GM12878 (cell line): ENCODE data around the gene RPL7L1. TPM values are rescaled to one million over a fixed set of nuclear protein-coding genes. Genes with fewer than 3 reads are reported as not detected.

ENCODE experiments used
- ATAC-seq: fragments of 200-7000 bp; cut with Tn5 transposase; 3 replicates; pipeline ENCODE4 v1.9.1; 2020; ENCODE audit warnings: mild to moderate bottlenecking, moderate library complexity
- BruUV-seq: library from RNA; stranded (reverse); fragments of 400-500 nt; replicated peaks from 2 replicates; lab custom pipeline; 2021; lab: Mats Ljungman, UMichigan
- CTCF ChIA-PET: fragments of 300-600 bp; sonication (Branson Sonifier 250); formaldehyde crosslinking; extraction: SDS; loops from one replicate; lab custom pipeline; 2021; ENCODE audit warnings: inconsistent platforms; lab: Yijun Ruan, JAX
- POLR2A ChIA-PET: fragments of 350-600 bp; formaldehyde crosslinking; extraction: SDS; loops from one replicate; lab custom pipeline; 2021; ENCODE audit warnings: inconsistent platforms; lab: Charles Lee
- RAD21 ChIA-PET: fragments of 300-600 bp; sonication (Branson Sonifier 250); formaldehyde crosslinking; loops from one replicate; lab custom pipeline; 2023; ENCODE audit warnings: antibody characterized with exemption; ENCODE audit not compliant: unreplicated experiment; lab: Charles Lee
- SMC1A ChIA-PET: fragments of 300-600 bp; sonication (Branson Sonifier 250); formaldehyde crosslinking; loops from one replicate; lab custom pipeline; 2023; ENCODE audit not compliant: unreplicated experiment, uncharacterized antibody; lab: Charles Lee
- DNase-seq: peaks from one replicate; pipeline ENCODE4 v3.0.0-alpha.2; 2011; ENCODE audit warnings: low read depth, low spot score
- FAIRE-seq: peaks from 3 replicates; lab custom pipeline; 2011; peaks lifted over from hg19 to GRCh38; lab: Jason Lieb, UNC
- H2AFZ ChIP-seq: 2 replicates; pipeline ENCODE4 v1.6.0; 2011; ENCODE audit warnings: low read depth, low read length, control low read depth; ENCODE audit not compliant: control insufficient read depth
- H3K27ac ChIP-seq: 2 replicates; pipeline ENCODE4 v1.5.1; 2011; ENCODE audit warnings: control low read depth; ENCODE audit not compliant: control insufficient read depth, insufficient read depth
- H3K27me3 ChIP-seq, 2 experiments: replicated peaks in 1 of 2; 2 replicates each; pipeline versions ENCODE4 v1.6.0 to v1.6.1; 2011; ENCODE audit warnings: low read length in 1 of 2; ENCODE audit not compliant: control insufficient read depth in 2 of 2, insufficient read depth in 2 of 2
- H3K36me3 ChIP-seq, 2 experiments: 2 replicates each; pipeline ENCODE4 v1.5.1; 2011; ENCODE audit warnings: low read length in 1 of 2; ENCODE audit not compliant: control insufficient read depth in 2 of 2, insufficient read depth in 2 of 2
- H3K4me1 ChIP-seq: 2 replicates; pipeline ENCODE4 v1.6.1; 2011; ENCODE audit warnings: mild to moderate bottlenecking, low read length, moderate library complexity, mixed read lengths; ENCODE audit not compliant: control insufficient read depth, insufficient read depth
- H3K4me2 ChIP-seq: 2 replicates; pipeline ENCODE4 v1.6.0; 2011; ENCODE audit warnings: control low read depth; ENCODE audit not compliant: control insufficient read depth, insufficient read depth
- H3K4me3 ChIP-seq: fragments of 200-600 bp; sonication (generic); 2 replicates; pipeline ENCODE4 v1.5.1; 2016
- H3K79me2 ChIP-seq: 2 replicates; pipeline ENCODE4 v1.6.0; 2011; ENCODE audit warnings: low read length; ENCODE audit not compliant: control insufficient read depth, insufficient read depth
- H3K9ac ChIP-seq: 2 replicates; pipeline ENCODE4 v1.8.0; 2011; ENCODE audit warnings: low read length, control low read depth, mixed read lengths; ENCODE audit not compliant: control insufficient read depth, insufficient read depth
- H3K9me3 ChIP-seq: replicated peaks from 3 replicates; pipeline ENCODE4 v1.5.1; 2011; ENCODE audit warnings: mild to moderate bottlenecking, low read length; ENCODE audit not compliant: control insufficient read depth, insufficient read depth
- H4K20me1 ChIP-seq: 2 replicates; pipeline ENCODE4 v1.6.0; 2011; ENCODE audit not compliant: control insufficient read depth, insufficient read depth
- BACH1 ChIP-seq: fragments of 450-650 bp; IDR thresholded peaks from 2 replicates; pipeline ENCODE4 v1.6.1; 2017; ENCODE audit warnings: mild to moderate bottlenecking, borderline replicate concordance
- CEBPB ChIP-seq, 2 experiments: fragments of 150-350 bp in 1 of 2; IDR thresholded peaks; 2 replicates each; pipeline ENCODE4 v1.6.1; 2012 to 2014; ENCODE audit warnings: low read depth in 2 of 2, low read length in 2 of 2, borderline replicate concordance in 1 of 2, inconsistent platforms in 1 of 2
- CREM ChIP-seq: IDR thresholded peaks from 2 replicates; pipeline ENCODE4 v1.6.1; 2014; ENCODE audit warnings: antibody characterized with exemption, low read depth
- HDGF ChIP-seq: fragments of 450-650 bp; IDR thresholded peaks from 2 replicates; pipeline ENCODE4 v1.6.1; 2016; ENCODE audit warnings: antibody characterized with exemption
- MAX ChIP-seq: IDR thresholded peaks from 2 replicates; pipeline ENCODE4 v1.6.1; 2012; ENCODE audit warnings: low read depth, low read length, improper control_type of control experiment
- MXI1 ChIP-seq: fragments of 150-350 bp; IDR thresholded peaks from 2 replicates; pipeline ENCODE4 v1.6.1; 2011; ENCODE audit warnings: low read depth, mild to moderate bottlenecking, inconsistent platforms, low read length, improper control_type of control experiment
- SKIL ChIP-seq: fragments of 450-650 bp; IDR thresholded peaks from 2 replicates; pipeline ENCODE4 v1.6.1; 2017; ENCODE audit warnings: mild to moderate bottlenecking, low read depth, inconsistent platforms; ENCODE audit not compliant: poor library complexity, severe bottlenecking
- WGBS: methylation state at CpG from one replicate; pipeline ENCODE4 v1.1.6; 2016; ENCODE audit warnings: low lambda C conversion rate; ENCODE audit not compliant: insufficient replicate concordance, insufficient coverage; ENCODE audit errors: missing lambda C conversion rate; 5-methylcytosine and 5-hydroxymethylcytosine counted together
- in situ Hi-C: fragments of 300-500 bp; cut with MboI; formaldehyde crosslinking; loops from 9 replicates; pipeline ENCODE4 v1.14.3; 2018; ENCODE audit warnings: mixed read lengths
- intact Hi-C: fragments of 100-400 bp; cut with micrococcal nuclease; formaldehyde crosslinking; loops from one replicate; pipeline ENCODE4 v1.14.2; 2022; ENCODE audit not compliant: unreplicated experiment
- polyA plus RNA-seq, 11 experiments: library from polyadenylated mRNA; depleted of rRNA in 4 of 11; unstranded in 6 of 11; stranded (reverse) in 5 of 11; fragments of >200 nt; fragmentation: Nextera tagmentation in 4 of 11; fragmentation: Illumina TruSeq in 1 of 11; extraction: Ambion mirVana in 4 of 11; extraction: Trizol in 1 of 11; gene quantifications; 1 replicate in 1 of 11; 2 replicates in 10 of 11; pipeline versions ENCODE4 v1.2.1 to v1.2.3, GENCODE V29; 2011 to 2016; ENCODE audit warnings: inconsistent platforms in 2 of 11, missing spikeins in 2 of 11, low read depth in 1 of 11
- total RNA-seq, 4 experiments: library from RNA; depleted of rRNA in 3 of 4; stranded (reverse); fragments of >200 nt in 3 of 4; fragmentation: Illumina TruSeq in 1 of 4; extraction: Trizol in 1 of 4; gene quantifications; 2 replicates each; pipeline versions ENCODE4 v1.2.1 to v1.2.3, GENCODE V29; 2013 to 2021

Gene RPL7L1
- total and polyA plus RNA-seq, 10 of the 15 experiments (the other 5 are each of a cell fraction or from before 2014, with no cell fraction given): 54.1 to 154 (median 104) TPM

DNA sequence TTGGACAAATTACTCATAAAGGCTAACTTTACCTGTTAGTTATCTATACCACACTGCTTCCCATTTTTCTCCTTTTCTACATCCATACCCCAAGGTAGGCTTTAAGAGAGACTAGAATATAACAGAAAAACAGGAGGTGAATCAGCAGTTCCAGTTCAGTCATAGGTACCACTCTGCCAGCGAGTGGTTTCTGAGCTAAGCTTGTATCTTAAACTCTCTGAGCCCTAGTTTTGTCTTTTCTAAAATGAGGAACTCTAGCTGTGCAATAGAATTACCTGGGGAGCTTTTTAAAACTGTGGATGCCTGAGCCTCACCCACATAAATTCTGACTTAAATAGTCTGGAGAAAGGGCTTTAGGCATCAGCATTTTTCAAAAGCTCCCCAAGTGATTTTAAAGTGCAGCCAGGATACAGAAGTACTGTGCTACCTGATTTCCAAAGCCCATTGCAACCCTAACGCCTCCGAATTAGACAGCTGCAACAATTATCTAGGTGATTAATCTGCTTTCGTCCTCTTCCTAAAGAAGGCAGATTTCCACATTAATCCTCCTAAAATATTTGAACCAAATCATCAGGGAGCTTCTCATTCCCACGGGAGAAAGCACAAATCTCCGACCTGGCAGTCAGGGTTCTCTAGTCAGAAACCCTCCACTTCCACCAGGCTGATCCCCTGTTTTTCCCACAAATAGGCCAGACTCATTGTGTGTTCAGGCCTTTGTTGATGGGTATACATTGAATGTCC, 37.4 kb upstream of the RPL7L1 start:
- RAD21 ChIA-PET: interaction anchor here (1.0 kb wide), 1 partner anchor 94 kb away, joined by 5 read pairs; no protein-coding TSS in a partner anchor
- Histone ChIP-seq H3K9me3 (no peaks in the 10 kb centered on the region), H3K4me2 (no peak overlapping the region), H3K27ac (no peak overlapping the region), H4K20me1 (no peaks in the 10 kb centered on the region), H3K9ac (no peak overlapping the region), H3K4me3 (no peak overlapping the region), H3K4me1 (no peaks in the 10 kb centered on the region), H3K27me3 (no peaks in the 10 kb centered on the region), H3K79me2 (no peaks in the 10 kb centered on the region), H3K36me3 (0 out of 4 replicates have a peak, but pooled peaks cover 0 to 2% of the 10 kb centered on the region in 2 experiments), H2AFZ (no peak overlapping the region)
- intact Hi-C loops: no loop called here
- FAIRE-seq: no peak
- SMC1A ChIA-PET: interaction anchor here (0.9 to 1.2 kb wide), 2 partner anchors 14 to 93 kb away, joined by 3 read pairs; no protein-coding TSS in a partner anchor
- CTCF ChIA-PET: interaction anchor here (0.6 to 1.3 kb wide), 3 partner anchors 33 to 294 kb away, joined by 3 to 4 read pairs (median 3); no protein-coding TSS in a partner anchor
- in situ Hi-C loops: no loop called here
- WGBS: 83% methylated on average over 6 of the region's 6 CpGs
- TF ChIP-seq CREM: no peak
- TF ChIP-seq SKIL: no peak
- TF ChIP-seq HDGF: no peak
- no peak for TF ChIP-seq CEBPB (IDR thresholded peaks at IDR 0.05; ENCODE audit: borderline replicate concordance in 1 of 2, low read depth in 2 of 2, low read length in 2 of 2)
- no peak for TF ChIP-seq MAX
- TF ChIP-seq MXI1: no peak
- no peak for TF ChIP-seq BACH1
- POLR2A ChIA-PET: interaction anchor here (0.9 kb wide), 1 partner anchor 51 kb away, joined by 3 read pairs; no protein-coding TSS in a partner anchor
- ATAC-seq: no peak
- BruUV-seq: no TSS peak
- no peak for DNase-seq
